RWPE1 (cell line): ENCODE measurements around the gene SERBP1.
A peak's percentile ranks its signal among the peaks of the same experiment; 100 is the strongest.
"Not testable (repeated sequence)": the region's sequence is repeated elsewhere in the genome, so short reads cannot be mapped to it uniquely, and the experiment has no call there.

Experiments
- CTCF ChIA-PET: fragments of 350-600 bp; sonication (Branson Sonifier 250); formaldehyde crosslinking; extraction: SDS; loops from one replicate; lab custom pipeline; 2021; lab: Yijun Ruan, JAX
- POLR2A ChIA-PET: fragments of 400-600 bp; formaldehyde crosslinking; extraction: SDS; loops from one replicate; lab custom pipeline; 2020; ENCODE audit warnings: antibody characterized with exemption; ENCODE audit not compliant: low non-redundant PET; lab: Yijun Ruan, JAX
- DNase-seq: peaks from one replicate; pipeline ENCODE4 v3.0.0; 2012; ENCODE audit warnings: low spot score
- H3K27ac ChIP-seq: fragments of 450-650 bp; 2 replicates; pipeline ENCODE4 v1.5.1; 2017
- CTCF ChIP-seq: fragments of 450-650 bp; conservative IDR thresholded peaks from 2 replicates; pipeline ENCODE4 v1.5.1; 2017; ENCODE audit warnings: low read depth, mild to moderate bottlenecking

The SERBP1 gene

DNA sequence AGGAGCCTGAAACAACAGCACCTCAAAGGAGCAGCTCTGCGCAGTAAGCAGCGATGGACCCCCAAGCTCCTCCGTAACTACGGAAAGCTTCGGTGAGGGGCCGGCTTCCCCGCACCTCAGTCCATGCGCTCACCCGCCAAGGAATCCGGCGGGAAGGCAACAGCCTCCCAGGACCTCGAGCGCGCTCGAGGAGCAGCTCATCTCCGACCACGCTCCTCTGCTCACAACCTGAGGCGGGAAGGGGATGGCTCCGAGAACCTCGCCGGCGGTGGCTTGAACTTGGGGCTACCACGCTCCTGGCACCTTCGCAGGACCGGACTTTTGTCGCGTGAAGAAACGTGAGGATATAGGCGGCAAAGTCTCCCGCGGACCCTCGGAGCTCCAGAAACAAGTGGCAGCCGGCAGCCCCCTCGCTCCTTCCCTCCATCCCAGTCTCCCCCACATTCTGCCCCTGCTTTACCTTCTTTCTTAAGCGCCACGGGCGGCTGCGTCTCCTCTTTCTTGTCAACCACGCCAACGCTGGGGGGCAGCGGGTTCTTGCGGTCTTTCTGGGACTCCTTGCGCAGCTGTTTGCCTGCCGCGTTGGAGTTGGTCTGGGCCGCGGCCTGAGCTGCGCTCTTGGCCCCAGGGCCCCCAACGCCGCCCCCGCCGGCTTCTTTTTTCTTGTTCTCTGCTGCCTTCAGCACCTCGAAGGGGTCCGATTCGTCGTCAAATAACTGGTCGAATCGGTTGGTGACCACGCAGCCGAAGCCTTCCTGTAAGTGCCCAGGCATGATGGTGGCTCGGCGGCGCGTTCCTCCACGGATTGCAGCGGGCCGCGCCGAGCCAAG lies 459 bp downstream of the SERBP1 start:
- DNase-seq: no peak
- peak overlapping the region; percentile 96 for H3K27ac ChIP-seq
- TF ChIP-seq CTCF: no peak
- ChIA-PET POLR2A (no interaction called here), CTCF (interaction anchor here (0.5 to 1.8 kb wide), 6 partner anchors 71 to 259 kb away, joined by 3 to 6 read pairs (median 4); no protein-coding TSS in a partner anchor)

DNA sequence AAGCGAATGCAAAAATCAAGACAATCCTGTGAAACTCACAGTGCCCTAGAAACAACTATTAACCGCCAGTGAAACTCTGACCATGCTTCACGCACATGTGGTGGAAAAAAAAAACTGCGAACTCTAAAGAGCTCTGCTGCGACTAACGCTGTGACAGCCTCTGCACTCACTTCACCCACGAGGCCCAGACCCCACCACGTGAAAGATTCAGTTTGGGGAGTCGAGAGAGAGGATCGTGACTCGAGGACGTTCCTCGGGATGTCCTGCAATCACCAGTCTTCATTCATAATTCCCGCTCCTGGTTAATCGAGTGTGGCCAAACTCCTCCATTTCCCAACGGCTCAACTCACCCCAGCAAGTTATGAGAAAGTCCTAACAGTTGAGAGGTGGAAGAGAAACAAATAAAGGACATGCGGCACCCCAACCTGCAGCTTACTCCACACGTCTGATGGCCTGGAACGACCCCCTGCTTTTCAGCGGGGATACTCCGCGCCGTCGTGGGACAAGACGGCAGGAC lies 1.1 kb downstream of the SERBP1 start:
- TF ChIP-seq CTCF: no peak
- ChIA-PET CTCF (interaction anchor here (0.5 to 1.8 kb wide), 9 partner anchors 41 to 259 kb away, joined by 3 to 6 read pairs (median 4); no protein-coding TSS in a partner anchor), POLR2A (no interaction called here)
- no peak for DNase-seq
- H3K27ac ChIP-seq: peak overlapping the region; percentile 96

DNA sequence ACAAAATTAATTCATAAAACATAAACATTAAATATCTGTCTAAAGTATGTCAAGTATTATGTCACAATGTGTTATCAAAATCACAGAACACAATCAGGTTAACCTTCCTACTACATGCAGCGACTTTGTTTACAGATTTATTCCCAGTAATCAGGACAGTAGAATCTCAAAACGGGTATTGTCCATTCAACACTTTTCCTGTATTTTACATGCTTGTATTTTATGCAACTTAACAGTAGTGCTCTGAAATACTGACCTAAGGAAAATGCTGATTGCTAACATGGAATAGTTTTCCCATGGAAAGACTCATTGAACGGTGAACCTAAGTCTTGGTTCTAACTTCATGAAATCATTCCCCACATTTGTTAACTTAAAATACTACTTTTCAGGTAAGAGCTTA lies 2.3 kb downstream of the SERBP1 start:
- DNase-seq: no peak
- CTCF ChIA-PET: interaction anchor here (1.1 kb wide), 1 partner anchor 73 kb away, joined by 4 read pairs; no protein-coding TSS in a partner anchor
- TF ChIP-seq CTCF: no peak
- H3K27ac ChIP-seq: no peak overlapping the region
- POLR2A ChIA-PET: no interaction called here

GRCh38 chr1:67427465-67427864 lies 2.7 kb downstream of the SERBP1 start:
- POLR2A ChIA-PET: no interaction called here
- CTCF ChIA-PET: no interaction called here
- no peak for TF ChIP-seq CTCF
- no peak overlapping the region for H3K27ac ChIP-seq
- no peak for DNase-seq

- TF ChIP-seq CTCF: no peak
- H3K27ac ChIP-seq: no peak overlapping the region
- no peak for DNase-seq
- POLR2A ChIA-PET: no interaction called here
- CTCF ChIA-PET: interaction anchor here (0.6 kb wide), 1 partner anchor 28 kb away, joined by 3 read pairs; no protein-coding TSS in a partner anchor
Observed at GRCh38 chr1:67420835-67421492, 9.2 kb downstream of the SERBP1 start.

GRCh38 chr1:67418839-67419586 lies 11.2 kb downstream of the SERBP1 start:
- TF ChIP-seq CTCF: no peak
- ChIA-PET POLR2A (no interaction called here), CTCF (interaction anchor here (0.6 to 1.0 kb wide), 2 partner anchors 81 to 185 kb away, joined by 3 to 4 read pairs; no protein-coding TSS in a partner anchor)
- no peak overlapping the region for H3K27ac ChIP-seq
- no peak for DNase-seq

GRCh38 chr1:67417733-67418132 lies 12.5 kb downstream of the SERBP1 start:
- H3K27ac ChIP-seq, POLR2A ChIA-PET, CTCF ChIA-PET, DNase-seq: not testable (repeated sequence)
